T-cell (primary cell): ENCODE results near the gene SLC2A13. TPM values are rescaled to one million over a fixed set of nuclear protein-coding genes. Genes with fewer than 3 reads are reported as not detected.
"Not testable (repeated sequence)": the region's sequence is repeated elsewhere in the genome, so short reads cannot be mapped to it uniquely, and the experiment has no call there.

Source experiments
- ATAC-seq, 4 experiments: fragments of 200-7000 bp in 3 of 4; fragments of 150-1000 bp in 1 of 4; cut with Tn5 transposase; replicated peaks in 1 of 4; 1 replicate in 3 of 4; 2 replicates in 1 of 4; pipeline ENCODE4 v1.10.0; 2021; ENCODE audit warnings: moderate library complexity in 3 of 4, mild to moderate bottlenecking in 2 of 4, moderate number of reproducible peaks in 1 of 4
- CTCF ChIA-PET, 2 donors: fragments of 300-600 bp; sonication (Branson Sonifier 250); formaldehyde crosslinking; loops; one replicate each; lab custom pipeline; 2022; ENCODE audit warnings: antibody characterized with exemption in 2 of 2; lab: Charles Lee
- POLR2A ChIA-PET, 2 donors: fragments of 300-600 bp; sonication (Branson Sonifier 250); formaldehyde crosslinking; loops; one replicate each; lab custom pipeline; 2022; ENCODE audit warnings: antibody characterized with exemption in 2 of 2; lab: Charles Lee
- DNase-seq, 35 experiments: peaks; one replicate each; pipeline versions ENCODE4 v3.0.0 to v3.0.0-alpha.2; 2013 to 2023
- H3K27ac ChIP-seq: one replicate; pipeline ENCODE4 v1.5.1; 2013; ENCODE audit warnings: low read length
- H3K27me3 ChIP-seq, 2 experiments: replicated peaks in 1 of 2; 1 replicate in 1 of 2; 2 replicates in 1 of 2; pipeline versions ENCODE4 v1.6.1 to v1.7.0; 2013; ENCODE audit warnings: low read length in 1 of 2, mixed read lengths in 1 of 2; ENCODE audit not compliant: control insufficient read depth in 2 of 2, insufficient read depth in 2 of 2; ENCODE audit errors: extremely low read depth in 1 of 2
- H3K36me3 ChIP-seq, 2 donors: 1 replicate in 1 of 2; 2 replicates in 1 of 2; pipeline versions ENCODE4 v1.6.1 to v1.7.0; 2013; ENCODE audit warnings: low read length in 1 of 2; ENCODE audit not compliant: control insufficient read depth in 2 of 2, insufficient read depth in 1 of 2; ENCODE audit errors: extremely low read depth in 1 of 2
- H3K4me1 ChIP-seq, 2 experiments: 1 replicate in 1 of 2; 2 replicates in 1 of 2; pipeline versions ENCODE4 v1.6.1 to v1.7.0; 2013; ENCODE audit warnings: low read length in 2 of 2, mixed read lengths in 1 of 2; ENCODE audit not compliant: insufficient read depth in 2 of 2, control insufficient read depth in 1 of 2; ENCODE audit errors: extremely low read depth in 1 of 2
- H3K4me3 ChIP-seq, 2 donors: 1 replicate in 1 of 2; 2 replicates in 1 of 2; pipeline versions ENCODE4 v1.5.1 to v1.7.0; 2013; ENCODE audit warnings: mild to moderate bottlenecking in 2 of 2, low read length in 1 of 2, moderate library complexity in 1 of 2; ENCODE audit not compliant: control insufficient read depth in 1 of 2; ENCODE audit errors: extremely low read depth in 1 of 2
- H3K9me3 ChIP-seq: 2 replicates; pipeline ENCODE4 v1.7.0; 2013
- H3K27ac Mint-ChIP-seq, 2 donors: one replicate each; pipeline ENCODE4 v1.8.0; 2020 to 2021; ENCODE audit warnings: mild to moderate bottlenecking in 2 of 2, mixed read lengths in 2 of 2
- H3K27me3 Mint-ChIP-seq, 2 donors: one replicate each; pipeline ENCODE4 v1.8.0; 2021 to 2022; ENCODE audit warnings: mixed read lengths in 2 of 2
- H3K36me3 Mint-ChIP-seq: one replicate; pipeline ENCODE4 v1.8.0; 2021; ENCODE audit warnings: mixed read lengths
- H3K4me1 Mint-ChIP-seq, 3 donors: one replicate each; pipeline ENCODE4 v1.8.0; 2020 to 2022; ENCODE audit warnings: mixed read lengths in 3 of 3, mild to moderate bottlenecking in 1 of 3
- H3K4me3 Mint-ChIP-seq, 3 donors: one replicate each; pipeline ENCODE4 v1.8.0; 2020 to 2022; ENCODE audit warnings: mild to moderate bottlenecking in 3 of 3, mixed read lengths in 3 of 3, moderate library complexity in 3 of 3
- H3K9me3 Mint-ChIP-seq, 3 donors: one replicate each; pipeline ENCODE4 v1.8.0; 2020 to 2022; ENCODE audit warnings: mixed read lengths in 3 of 3
- WGBS: methylation state at CpG from one replicate; pipeline ENCODE4 v1.1.5; 2013; ENCODE audit warnings: missing lambda C conversion rate; ENCODE audit not compliant: insufficient coverage; 5-methylcytosine and 5-hydroxymethylcytosine counted together
- total RNA-seq, 35 experiments: library from RNA in 6 of 35; stranded (reverse) in 6 of 35; fragments of 120-200 nt in 1 of 35; gene quantifications; one replicate each; pipeline versions ENCODE4 v1.2.1 to v1.2.4 and lab custom pipeline; 2013 to 2026

The SLC2A13 gene
- total RNA-seq, 5 donors from 2014 or later (not counting 1 experiment from before 2014, with no cell fraction given): 4.2 to 6.0 (median 5.1) TPM

DNA sequence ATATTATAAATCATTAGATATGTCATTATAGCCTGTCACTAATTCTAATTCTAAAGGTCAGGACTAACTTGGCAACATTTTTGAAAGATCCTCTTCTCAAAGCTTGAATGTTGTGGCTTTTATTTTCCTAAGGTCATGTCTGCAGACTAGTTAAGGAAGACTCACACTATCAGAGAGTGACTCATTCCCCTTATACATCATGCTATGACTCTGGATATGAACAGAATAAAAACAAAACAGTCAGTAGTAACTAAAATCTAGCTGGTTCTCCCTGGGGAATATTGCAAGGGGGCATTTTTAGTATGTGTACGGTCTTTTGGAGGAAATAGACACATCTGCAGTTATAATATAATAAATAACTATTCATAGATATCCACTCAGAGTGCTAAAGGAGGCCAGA, 170.6 kb downstream of the SLC2A13 start:
- Histone ChIP-seq H3K4me3 (no peak overlapping the region), H3K4me1 (no peaks in the 10 kb centered on the region), H3K27me3 (no peaks in the 10 kb centered on the region), H3K27ac (no peak overlapping the region), H3K9me3 (no peaks in the 10 kb centered on the region), H3K36me3 (no peaks in the 10 kb centered on the region)
- no CpG with 5 or more reads among the region's 1 CpG for WGBS
- POLR2A ChIA-PET: no interaction called here
- Mint-ChIP-seq H3K9me3 (no peaks in the 10 kb centered on the region), H3K36me3 (peaks cover 3% of the 10 kb centered on the region), H3K4me1 (no peaks in the 10 kb centered on the region), H3K27ac (no peak overlapping the region), H3K27me3 (no peaks in the 10 kb centered on the region), H3K4me3 (no peak overlapping the region)
- DNase-seq: no peak
- CTCF ChIA-PET: no interaction called here
- ATAC-seq: no peak

DNA sequence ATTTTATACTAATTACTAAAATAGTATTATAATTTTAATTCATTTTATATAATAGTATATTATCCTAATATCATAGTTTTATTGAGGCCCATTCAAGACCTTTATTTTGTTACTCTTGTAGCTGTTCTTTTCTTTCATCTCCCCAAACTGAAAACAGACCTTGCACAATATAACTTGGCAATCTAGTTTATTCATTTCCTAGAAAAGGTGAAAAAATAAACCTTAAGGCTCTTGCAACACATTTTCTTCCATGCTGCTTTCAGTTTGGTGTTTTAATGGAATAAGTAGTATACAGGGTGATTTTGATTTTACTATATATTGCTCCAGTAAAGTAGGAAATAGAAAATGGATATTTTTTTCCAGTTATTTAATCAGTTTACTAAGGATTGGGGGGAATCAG, 174.0 kb downstream of the SLC2A13 start:
- H3K4me3 ChIP-seq: no peak overlapping the region
- H3K27ac ChIP-seq: no peak overlapping the region
- no peaks in the 10 kb centered on the region for H3K9me3 Mint-ChIP-seq
- DNase-seq (no peak), ATAC-seq (no peak)
- ChIA-PET POLR2A (no interaction called here), CTCF (no interaction called here)
- H3K9me3 ChIP-seq: no peaks in the 10 kb centered on the region
- H3K4me1 ChIP-seq: no peaks in the 10 kb centered on the region
- H3K27me3 ChIP-seq: no peaks in the 10 kb centered on the region
- no peaks in the 10 kb centered on the region for H3K4me1 Mint-ChIP-seq
- peaks cover 3% of the 10 kb centered on the region for H3K36me3 Mint-ChIP-seq
- H3K4me3 Mint-ChIP-seq: no peak overlapping the region
- H3K27ac Mint-ChIP-seq: no peak overlapping the region
- H3K27me3 Mint-ChIP-seq: no peaks in the 10 kb centered on the region
- H3K36me3 ChIP-seq: no peaks in the 10 kb centered on the region

DNA sequence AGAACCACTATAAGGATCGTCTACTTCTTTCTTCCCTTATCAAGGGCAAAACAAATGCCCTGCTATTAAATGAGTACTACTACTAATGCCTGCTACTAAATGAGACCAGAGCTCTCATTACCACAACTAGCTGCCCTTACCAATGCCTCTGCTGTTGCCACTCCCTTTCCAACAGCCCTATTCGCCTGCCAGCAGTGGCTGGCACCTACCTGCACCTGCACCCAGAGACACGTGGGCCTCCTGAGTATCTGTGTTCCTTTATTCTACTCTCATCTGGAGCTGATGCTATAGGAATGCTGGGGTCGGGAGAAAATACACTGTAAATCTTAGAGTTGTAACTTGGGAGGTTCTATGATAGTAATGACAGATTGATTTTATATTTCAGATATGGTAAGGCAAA, 174.7 kb downstream of the SLC2A13 start:
- H3K27me3 ChIP-seq: no peaks in the 10 kb centered on the region
- Mint-ChIP-seq H3K4me1 (no peaks in the 10 kb centered on the region), H3K9me3 (no peaks in the 10 kb centered on the region), H3K36me3 (peaks cover 3% of the 10 kb centered on the region), H3K27ac (no peak overlapping the region), H3K4me3 (no peak overlapping the region), H3K27me3 (no peaks in the 10 kb centered on the region)
- no peak overlapping the region for H3K27ac ChIP-seq
- ChIA-PET POLR2A (no interaction called here), CTCF (no interaction called here)
- ATAC-seq (no peak), DNase-seq (no peak)
- no peaks in the 10 kb centered on the region for H3K4me1 ChIP-seq
- WGBS: 10% methylated on average over 1 of the region's 4 CpGs
- H3K36me3 ChIP-seq: no peaks in the 10 kb centered on the region
- no peak overlapping the region for H3K4me3 ChIP-seq
- no peaks in the 10 kb centered on the region for H3K9me3 ChIP-seq

DNA sequence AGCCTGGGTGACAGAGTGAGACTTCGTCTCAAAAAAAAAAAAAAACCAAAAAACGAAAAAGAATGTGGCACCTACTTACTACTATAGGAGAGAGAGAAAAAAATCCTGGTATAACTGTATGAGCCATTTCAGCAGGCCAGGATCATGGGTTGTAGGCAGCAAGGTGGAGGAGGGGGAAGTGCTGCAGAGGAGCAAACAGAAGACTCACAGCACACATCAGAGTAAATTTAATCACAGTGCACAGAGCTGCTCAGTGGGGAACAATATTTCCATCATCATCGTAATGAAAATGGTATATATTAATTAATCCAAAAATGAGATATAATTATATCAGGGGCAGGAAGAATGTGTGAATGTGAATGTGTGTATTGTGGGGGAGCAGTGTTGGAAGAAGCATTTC, 175.8 kb downstream of the SLC2A13 start:
- no CpG with 5 or more reads among the region's 3 CpGs for WGBS
- POLR2A ChIA-PET: no interaction called here

DNA sequence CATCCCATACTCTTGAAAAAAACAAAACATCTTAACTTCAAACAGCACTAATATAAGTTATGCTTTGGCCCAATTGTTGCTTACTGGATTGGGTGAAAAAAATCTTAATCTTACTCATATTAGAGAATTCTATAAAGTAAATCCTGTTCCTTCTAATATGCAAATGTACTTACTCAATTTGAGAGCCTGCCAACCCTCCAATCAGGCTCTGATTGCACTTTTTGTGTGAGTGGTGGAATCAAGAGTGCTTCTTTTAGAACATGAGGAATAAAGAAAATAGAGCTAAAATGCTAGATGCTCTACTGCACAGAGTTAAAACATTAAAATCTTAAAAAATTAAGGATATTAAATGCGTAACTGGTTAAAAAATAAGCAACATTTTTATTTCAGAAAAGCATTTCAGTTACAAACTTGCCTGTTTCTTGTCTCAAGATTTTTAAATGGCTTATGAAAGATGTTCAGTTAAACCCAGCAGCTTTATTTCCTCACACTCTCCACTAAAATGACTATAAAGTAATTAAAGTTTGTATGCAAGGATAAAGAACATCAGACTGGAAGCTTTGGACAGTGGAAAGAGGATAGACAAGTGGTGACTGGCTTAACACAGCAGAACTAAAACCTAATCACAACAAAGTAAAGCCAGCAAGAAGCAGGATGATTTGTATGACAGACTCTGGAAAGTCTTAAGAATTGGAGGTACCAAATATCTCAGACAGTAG, 177.5 kb downstream of the SLC2A13 start:
- Mint-ChIP-seq H3K4me1 (no peaks in the 10 kb centered on the region), H3K36me3 (peaks cover 3% of the 10 kb centered on the region), H3K27ac (no peak overlapping the region), H3K9me3 (no peaks in the 10 kb centered on the region), H3K4me3 (no peak overlapping the region), H3K27me3 (no peaks in the 10 kb centered on the region)
- DNase-seq (no peak), ATAC-seq (no peak)
- no peaks in the 10 kb centered on the region for H3K9me3 ChIP-seq
- ChIA-PET CTCF (no interaction called here), POLR2A (no interaction called here)
- no peak overlapping the region for H3K27ac ChIP-seq
- no peaks in the 10 kb centered on the region for H3K4me1 ChIP-seq
- H3K27me3 ChIP-seq: no peaks in the 10 kb centered on the region
- H3K4me3 ChIP-seq: no peak overlapping the region
- H3K36me3 ChIP-seq: no peaks in the 10 kb centered on the region
- no CpG with 5 or more reads among the region's 1 CpG for WGBS

More for the DNA sequence above, 175.8 kb downstream of the SLC2A13 start:
- ATAC-seq: no peak
- H3K36me3 Mint-ChIP-seq: peaks cover 3% of the 10 kb centered on the region
- DNase-seq: no peak
- Histone ChIP-seq H3K36me3 (no peaks in the 10 kb centered on the region), H3K27ac (no peak overlapping the region), H3K27me3 (no peaks in the 10 kb centered on the region), H3K4me1 (no peaks in the 10 kb centered on the region), H3K4me3 (no peak overlapping the region), H3K9me3 (no peaks in the 10 kb centered on the region)
- no peak overlapping the region for H3K4me3 Mint-ChIP-seq
- H3K27me3 Mint-ChIP-seq: no peaks in the 10 kb centered on the region
- no peaks in the 10 kb centered on the region for H3K9me3 Mint-ChIP-seq
- H3K4me1 Mint-ChIP-seq: no peaks in the 10 kb centered on the region
- H3K27ac Mint-ChIP-seq: no peak overlapping the region
- CTCF ChIA-PET: no interaction called here

DNA sequence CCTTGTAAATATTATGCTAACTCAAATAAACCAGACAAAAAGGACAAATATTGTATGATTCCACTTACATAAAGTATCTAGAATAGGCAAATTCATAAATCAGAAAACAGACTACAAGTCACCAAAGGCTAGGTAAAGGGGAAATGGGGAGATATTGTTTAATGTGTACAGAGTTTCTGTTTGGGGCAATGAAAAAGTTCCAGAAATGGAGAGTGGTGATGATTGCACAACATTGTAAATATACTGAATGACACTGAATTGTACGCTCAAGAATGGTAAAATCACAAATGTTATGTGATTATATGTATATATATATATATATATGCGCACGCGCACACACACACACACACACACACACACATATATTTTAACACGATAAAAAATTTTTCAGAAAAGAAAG, 182.5 kb downstream of the SLC2A13 start:
- no CpG with 5 or more reads among the region's 5 CpGs for WGBS
- H3K4me1 Mint-ChIP-seq: no peaks in the 10 kb centered on the region
- CTCF ChIA-PET: no interaction called here

DNA sequence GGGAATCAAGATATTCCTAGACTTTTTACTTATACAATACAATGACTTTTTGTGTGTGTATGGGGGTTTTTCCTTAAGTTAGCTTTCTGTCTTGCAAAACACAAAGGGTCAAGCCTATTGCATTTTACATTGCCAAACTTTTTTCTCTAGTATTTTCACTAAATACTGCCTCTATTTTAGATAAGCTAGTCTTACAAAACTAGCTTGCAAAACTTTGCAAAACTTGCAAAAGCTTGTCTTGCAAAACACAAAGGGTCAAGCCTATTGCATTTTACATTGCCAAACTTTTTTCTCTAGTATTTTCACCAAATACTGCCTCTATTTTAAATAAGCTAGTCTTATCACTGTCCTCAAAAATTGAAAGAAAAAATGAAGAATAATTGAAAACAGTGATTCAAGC, 183.3 kb downstream of the SLC2A13 start:
- H3K4me3 ChIP-seq, H3K4me1 ChIP-seq, POLR2A ChIA-PET, H3K27me3 Mint-ChIP-seq, H3K9me3 ChIP-seq, H3K27me3 ChIP-seq, H3K9me3 Mint-ChIP-seq, H3K27ac ChIP-seq, H3K36me3 Mint-ChIP-seq, H3K27ac Mint-ChIP-seq, H3K4me1 Mint-ChIP-seq, H3K4me3 Mint-ChIP-seq, CTCF ChIA-PET, ATAC-seq, DNase-seq, H3K36me3 ChIP-seq: not testable (repeated sequence)

More for the DNA sequence above, 182.5 kb downstream of the SLC2A13 start:
- POLR2A ChIA-PET: no interaction called here
- no peaks in the 10 kb centered on the region for H3K27me3 Mint-ChIP-seq
- no peak overlapping the region for H3K27ac Mint-ChIP-seq
- H3K4me3 ChIP-seq: no peak overlapping the region
- H3K36me3 Mint-ChIP-seq: no peaks in the 10 kb centered on the region
- ATAC-seq: no peak
- H3K27ac ChIP-seq: no peak overlapping the region
- H3K9me3 ChIP-seq: no peaks in the 10 kb centered on the region
- H3K4me1 ChIP-seq: no peaks in the 10 kb centered on the region
- no peak for DNase-seq
- no peak overlapping the region for H3K4me3 Mint-ChIP-seq
- H3K27me3 ChIP-seq: no peaks in the 10 kb centered on the region
- no peaks in the 10 kb centered on the region for H3K9me3 Mint-ChIP-seq
- H3K36me3 ChIP-seq: no peaks in the 10 kb centered on the region
